NOMO-1 (cell line): Measurements from ENCODE around the gene TRERF1.
"Not testable (repeated sequence)": the region's sequence is repeated elsewhere in the genome, so short reads cannot be mapped to it uniquely, and the experiment has no call there.

Experiments
- DNase-seq, 2 experiments: peaks; one replicate each; lab custom pipeline; 2025; ENCODE audit not compliant: unreplicated experiment in 2 of 2; lab: John Stamatoyannopoulos, UW

TRERF1 gene, protein sequence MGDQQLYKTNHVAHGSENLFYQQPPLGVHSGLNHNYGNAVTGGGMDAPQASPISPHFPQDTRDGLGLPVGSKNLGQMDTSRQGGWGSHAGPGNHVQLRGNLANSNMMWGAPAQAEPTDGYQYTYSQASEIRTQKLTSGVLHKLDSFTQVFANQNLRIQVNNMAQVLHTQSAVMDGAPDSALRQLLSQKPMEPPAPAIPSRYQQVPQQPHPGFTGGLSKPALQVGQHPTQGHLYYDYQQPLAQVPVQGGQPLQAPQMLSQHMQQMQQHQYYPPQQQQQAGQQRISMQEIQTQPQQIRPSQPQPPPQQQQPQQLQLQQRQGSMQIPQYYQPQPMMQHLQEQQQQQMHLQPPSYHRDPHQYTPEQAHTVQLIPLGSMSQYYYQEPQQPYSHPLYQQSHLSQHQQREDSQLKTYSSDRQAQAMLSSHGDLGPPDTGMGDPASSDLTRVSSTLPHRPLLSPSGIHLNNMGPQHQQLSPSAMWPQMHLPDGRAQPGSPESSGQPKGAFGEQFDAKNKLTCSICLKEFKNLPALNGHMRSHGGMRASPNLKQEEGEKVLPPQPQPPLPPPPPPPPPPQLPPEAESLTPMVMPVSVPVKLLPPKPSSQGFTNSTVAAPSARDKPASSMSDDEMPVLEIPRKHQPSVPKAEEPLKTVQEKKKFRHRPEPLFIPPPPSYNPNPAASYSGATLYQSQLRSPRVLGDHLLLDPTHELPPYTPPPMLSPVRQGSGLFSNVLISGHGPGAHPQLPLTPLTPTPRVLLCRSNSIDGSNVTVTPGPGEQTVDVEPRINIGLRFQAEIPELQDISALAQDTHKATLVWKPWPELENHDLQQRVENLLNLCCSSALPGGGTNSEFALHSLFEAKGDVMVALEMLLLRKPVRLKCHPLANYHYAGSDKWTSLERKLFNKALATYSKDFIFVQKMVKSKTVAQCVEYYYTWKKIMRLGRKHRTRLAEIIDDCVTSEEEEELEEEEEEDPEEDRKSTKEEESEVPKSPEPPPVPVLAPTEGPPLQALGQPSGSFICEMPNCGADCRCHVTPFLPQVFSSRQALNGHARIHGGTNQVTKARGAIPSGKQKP (N-terminal part only)

DNA sequence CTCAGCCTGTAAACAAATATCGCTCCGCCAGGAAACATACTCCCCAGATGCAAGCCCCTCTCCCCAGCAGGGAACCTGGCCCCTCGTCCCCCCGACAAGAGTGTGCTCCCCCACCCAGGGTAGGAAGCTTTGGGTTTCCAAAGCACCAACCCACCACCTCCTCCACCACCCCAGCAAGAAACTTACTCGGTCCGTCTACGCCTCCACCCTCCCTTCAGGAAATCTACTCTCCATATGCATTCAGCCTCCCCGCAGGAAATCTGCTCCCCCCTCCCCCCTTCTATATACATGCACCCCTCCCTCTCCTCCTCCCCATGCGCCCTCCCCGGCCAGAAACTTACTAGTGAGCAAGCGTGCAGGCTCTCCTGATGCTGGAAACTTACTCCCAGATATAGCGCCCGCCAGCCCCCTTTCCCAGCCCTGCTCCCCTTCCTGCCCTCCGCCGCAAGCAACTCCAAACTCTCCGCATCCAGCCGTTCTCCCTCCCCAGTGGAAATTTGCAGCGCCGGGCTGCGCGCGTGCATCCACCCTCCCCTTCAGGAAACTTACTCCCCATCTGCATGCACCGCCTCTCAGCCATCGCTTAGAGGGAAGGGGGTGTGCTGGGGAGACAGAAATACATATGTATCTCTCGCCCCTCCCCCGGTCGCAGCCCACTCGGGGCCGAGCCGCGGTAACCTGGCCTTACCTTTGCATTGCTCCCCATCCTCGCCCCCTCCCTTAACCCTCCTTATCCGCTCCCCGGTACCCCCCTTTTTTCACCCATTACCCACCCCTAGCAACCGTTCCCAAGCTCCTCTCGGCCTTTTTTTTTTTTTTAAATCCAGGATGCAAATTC is at the start of gene TRERF1:
TSS of gene TRERF1 (minus strand) at position 594 of the 838 bp plus-strand sequence. CDS start 182,336 bp downstream, outside the sequence.
- peak; percentile 86 to 92 for DNase-seq

- DNase-seq: no peak
Observed at GRCh38 chr6:42498473-42499128, 46.9 kb upstream of the TRERF1 start.

GRCh38 chr6:42493914-42494539 is 42.3 kb upstream of the TRERF1 start:
- DNase-seq: no peak

DNA sequence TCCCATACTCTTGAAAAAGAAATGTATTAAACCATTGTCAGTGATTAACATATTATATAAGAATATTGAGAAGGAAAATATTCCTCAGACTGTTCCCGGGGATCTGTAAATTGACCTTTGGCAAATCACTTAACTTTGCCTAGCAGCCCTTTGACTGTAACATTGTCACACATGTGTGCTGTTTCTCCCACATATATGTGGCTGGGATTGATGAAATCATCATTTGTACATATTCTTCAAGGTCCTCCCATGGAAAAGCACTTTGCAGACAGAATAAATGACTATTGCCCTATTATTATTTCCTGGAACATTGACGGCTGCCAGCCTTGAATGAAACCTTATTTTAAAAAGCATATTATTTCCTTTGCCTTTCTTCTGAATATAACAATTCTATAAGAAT is 36.4 kb upstream of the TRERF1 start:
- DNase-seq: no peak

GRCh38 chr6:42484261-42484660 is 32.5 kb upstream of the TRERF1 start:
- DNase-seq: no peak

DNA sequence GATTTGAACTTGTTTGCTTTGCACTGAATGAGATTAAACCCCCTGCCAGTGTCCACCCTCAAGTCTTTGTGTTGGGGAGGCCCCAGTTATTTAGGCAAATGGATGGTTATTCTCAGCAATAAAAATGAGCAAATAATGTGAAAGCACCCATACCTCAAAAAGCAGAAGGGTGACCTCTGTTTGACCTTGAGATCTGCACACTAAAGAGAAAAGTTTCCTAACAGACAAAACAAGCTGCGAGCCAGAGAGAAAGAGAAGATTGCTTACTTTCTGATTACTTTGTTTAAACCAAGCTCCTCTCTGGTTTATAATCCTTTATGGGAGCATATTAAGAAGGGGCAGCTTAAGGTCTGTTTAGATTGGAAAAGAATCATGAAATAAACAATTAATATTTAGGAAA is 30.4 kb upstream of the TRERF1 start:
- no peak for DNase-seq

- DNase-seq: no peak
Observed at GRCh38 chr6:42471714-42472113, 20.0 kb upstream of the TRERF1 start.

- no peak for DNase-seq
Observed at GRCh38 chr6:42471142-42471541, 19.4 kb upstream of the TRERF1 start.

GRCh38 chr6:42468273-42468672 is 16.5 kb upstream of the TRERF1 start:
- DNase-seq: no peak

DNA sequence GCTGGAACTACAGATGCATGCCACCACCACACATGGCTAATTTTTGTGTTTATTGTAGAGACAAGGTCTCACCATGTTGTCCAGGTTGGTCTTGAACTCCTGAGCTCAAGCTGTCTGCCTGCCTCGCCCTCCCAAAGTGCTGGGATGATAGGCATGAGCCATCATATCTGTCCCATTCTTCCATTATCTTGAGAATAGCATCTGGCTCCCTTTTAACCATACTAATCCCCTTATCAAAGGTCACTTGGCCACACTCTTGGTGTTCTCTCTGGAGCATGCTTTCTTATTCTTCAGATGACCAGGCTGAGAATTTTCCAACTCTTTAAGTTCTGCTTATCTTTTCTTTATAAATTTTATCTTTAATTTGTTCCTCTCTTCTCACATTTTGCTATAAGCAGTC is 15.9 kb upstream of the TRERF1 start:
- DNase-seq: no peak

GRCh38 chr6:42466470-42466869 is 14.7 kb upstream of the TRERF1 start:
- not testable (repeated sequence) for DNase-seq

GRCh38 chr6:42462474-42462972 is 10.8 kb upstream of the TRERF1 start:
- DNase-seq: no peak

GRCh38 chr6:42460883-42461282 is 9.2 kb upstream of the TRERF1 start:
- no peak for DNase-seq

GRCh38 chr6:42459888-42460287 is 8.2 kb upstream of the TRERF1 start:
- no peak for DNase-seq

DNA sequence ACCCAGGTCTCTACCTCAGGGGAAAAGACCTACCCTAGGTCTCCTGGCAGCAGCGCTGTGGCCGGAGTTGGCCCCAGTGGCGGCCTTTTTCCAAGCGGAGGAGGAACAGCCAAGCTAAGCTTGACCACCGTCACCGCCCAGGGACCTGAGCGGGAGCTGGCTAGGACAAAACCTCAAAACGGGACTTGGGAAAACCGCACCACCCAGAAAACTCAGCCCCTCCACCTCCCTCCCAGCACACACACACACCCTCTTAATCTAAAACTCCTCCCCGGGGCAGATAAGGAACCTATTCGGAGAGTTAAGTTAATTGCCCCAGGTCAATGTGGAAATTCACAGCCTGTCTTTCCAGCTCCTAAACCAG is 2.7 kb upstream of the TRERF1 start:
- peak in 1 of 2 experiments; percentile 9 for DNase-seq

GRCh38 chr6:42453654-42454427 is 2.1 kb upstream of the TRERF1 start:
- peak in 1 of 2 experiments; percentile 18 for DNase-seq

- DNase-seq: peak; percentile 82 to 87
Observed at GRCh38 chr6:42453031-42453653, 1.4 kb upstream of the TRERF1 start.
